ENCODE measurements around the gene FNIP1. TPM values are rescaled to one million over a fixed set of nuclear protein-coding genes. Genes with fewer than 3 reads are reported as not detected.

FNIP1 gene
- total and polyA plus RNA-seq, 2 of the 8 experiments (the other 6 are each of a cell fraction or from before 2014, with no cell fraction given), result 3.5 to 17.3 TPM

DNA sequence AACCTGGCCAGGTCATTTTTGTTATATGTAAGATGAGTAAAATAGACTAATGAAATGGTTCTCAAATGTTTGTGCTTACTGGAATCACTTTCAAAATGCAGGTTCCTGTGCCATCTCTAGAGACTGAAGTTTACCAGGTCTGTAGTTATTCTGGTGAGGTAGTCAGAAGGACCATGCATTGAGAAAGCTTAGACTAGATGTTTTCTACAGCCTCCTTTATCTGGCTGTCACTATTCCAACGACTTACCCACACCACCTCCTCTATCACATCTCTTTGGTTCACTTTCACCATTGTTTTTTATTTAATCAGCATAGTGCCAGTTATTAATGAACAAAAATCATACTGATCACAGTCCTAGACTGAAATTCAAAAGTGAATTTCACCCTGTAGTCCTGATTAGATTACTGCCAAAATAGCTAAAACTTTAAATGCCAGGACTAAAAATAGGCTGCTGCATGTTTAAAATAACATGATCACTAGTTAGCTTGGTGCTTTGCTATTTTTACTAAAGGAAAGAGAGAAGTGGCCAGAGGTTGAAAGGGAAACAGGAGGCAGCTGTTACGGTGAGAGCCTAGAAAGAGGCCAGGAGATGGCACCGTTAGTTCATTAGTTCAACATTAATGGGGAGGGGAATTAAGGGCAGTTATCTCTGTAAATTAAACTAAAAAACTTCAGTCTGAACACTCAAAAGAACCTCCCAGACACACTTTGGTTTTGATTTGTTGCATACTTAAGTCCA, 13.9 kb upstream of the FNIP1 start (continued):
- TF ChIP-seq CHD2 (IDR thresholded peaks at IDR 0.05; ENCODE audit: low read length) (no peak), POLR2AphosphoS5 (IDR thresholded peaks at IDR 0.05; ENCODE audit: low read depth, low read length) (no peak), HDAC2 (IDR thresholded peaks at IDR 0.05; ENCODE audit: borderline replicate concordance in 1 of 2, low read depth in 2 of 2, low read length in 2 of 2) (no peak), RXRA (IDR thresholded peaks at IDR 0.05; ENCODE audit: insufficient read depth, low read depth, low read length) (no peak)
